Adrenal gland (tissue), 12 donors: ENCODE data around the gene PLGRKT. TPM values are rescaled to one million over a fixed set of nuclear protein-coding genes. Genes with fewer than 3 reads are reported as not detected.

Experiments
- DNase-seq, 7 donors: peaks; one replicate each; pipeline ENCODE4 v3.0.0-alpha.2; 2019 to 2020
- H3K27ac ChIP-seq, 5 donors: fragments of 200-600 bp; sonication (generic) in 4 of 5; 1 replicate in 3 of 5; 2 replicates in 2 of 5; pipeline versions ENCODE4 v1.5.1 to v1.8.0; 2016 to 2020; ENCODE audit warnings: mild to moderate bottlenecking in 1 of 5
- H3K27me3 ChIP-seq: fragments of 200-600 bp; 2 replicates; pipeline ENCODE4 v1.8.0; 2021
- H3K36me3 ChIP-seq, 2 donors: fragments of 200-600 bp; replicated peaks in 1 of 2; 1 replicate in 1 of 2; 2 replicates in 1 of 2; pipeline versions ENCODE4 v1.5.1 to v1.8.0; 2018 to 2022
- H3K4me1 ChIP-seq, 2 donors: fragments of 200-600 bp; replicated peaks in 1 of 2; 1 replicate in 1 of 2; 2 replicates in 1 of 2; pipeline versions ENCODE4 v1.5.1 to v1.8.0; 2018 to 2021
- H3K4me3 ChIP-seq, 4 donors: fragments of 200-600 bp; sonication (generic) in 3 of 4; one replicate each; pipeline ENCODE4 v1.5.1; 2016 to 2018
- H3K9me3 ChIP-seq, 3 donors: fragments of 200-600 bp; sonication (generic) in 1 of 3; replicated peaks in 1 of 3; 1 replicate in 2 of 3; 2 replicates in 1 of 3; pipeline versions ENCODE4 v1.5.1 to v1.8.0; 2016 to 2021
- POLR2A ChIP-seq, 2 donors: fragments of 450-650 bp; IDR thresholded peaks; one replicate each; pipeline ENCODE4 v1.6.1; 2017; ENCODE audit warnings: antibody characterized with exemption in 2 of 2, mild to moderate bottlenecking in 2 of 2, moderate library complexity in 1 of 2
- WGBS, 4 donors: extraction: QIAGEN DNeasy Blood & Tissue Kit in 2 of 4; methylation state at CpG; one replicate each; pipeline versions ENCODE4 v1.1.5 to v1.1.7; 2013 to 2017; 5-methylcytosine and 5-hydroxymethylcytosine counted together
- intact Hi-C, 2 donors: fragments of 100-400 bp; cut with DNase I; formaldehyde crosslinking; loops; one replicate each; pipeline versions ENCODE4 v1.14.1 to v1.15.0; 2022 to 2023
- polyA plus RNA-seq, 3 donors: library from polyadenylated mRNA; stranded (reverse); fragments of 200-250 nt in 2 of 3; fragments of 350-450 nt in 1 of 3; fragmentation: Illumina TruSeq in 1 of 3; extraction: RNeasy Lipid Tissue Mini Kit (QIAGEN cat#74804) in 1 of 3; gene quantifications; one replicate each; pipeline ENCODE4 v1.2.3, GENCODE V29; 2013 to 2014
- total RNA-seq, 9 donors: library from RNA; depleted of rRNA in 4 of 9; stranded (reverse); fragments of >200 nt in 4 of 9; fragments of 120-200 nt in 1 of 9; fragmentation: NEBNext Ultra II Directional in 1 of 9; extraction: Animal tissue kit (Norgen Biotek cat#: 25700) in 1 of 9; gene quantifications; one replicate each; pipeline versions ENCODE4 v1.1.0 to v1.2.4, GENCODE V29; 2013 to 2023
- TF ChIP-seq, protein P1 (sequence below), 6 experiments: fragments of 450-650 bp in 4 of 6; fragments of 200-600 bp in 2 of 6; sonication (generic) in 1 of 6; IDR thresholded peaks; 1 replicate in 5 of 6; 2 replicates in 1 of 6; pipeline versions ENCODE4 v1.5.1 to v1.8.0; 2016 to 2021; ENCODE audit warnings: antibody characterized with exemption in 6 of 6, mild to moderate bottlenecking in 2 of 6, moderate library complexity in 1 of 6
- donor health status: healthy with polysubstance abuse.
- donor health status: Bipolar disorder and iron deficiency.
- donor health status: DM: yes; HTN: yes; CAD: no.
- donor health status: DM: no; HTN: no; CAD: no.
- donor health status: DM: no; HTN: no; CAD: no.
- donor health status: DM: yes; HTN: yes; CAD: no.

Gene PLGRKT
- total and polyA plus RNA-seq, 12 donors, result 7.2 to 32.0 (median 20.7) TPM

DNA sequence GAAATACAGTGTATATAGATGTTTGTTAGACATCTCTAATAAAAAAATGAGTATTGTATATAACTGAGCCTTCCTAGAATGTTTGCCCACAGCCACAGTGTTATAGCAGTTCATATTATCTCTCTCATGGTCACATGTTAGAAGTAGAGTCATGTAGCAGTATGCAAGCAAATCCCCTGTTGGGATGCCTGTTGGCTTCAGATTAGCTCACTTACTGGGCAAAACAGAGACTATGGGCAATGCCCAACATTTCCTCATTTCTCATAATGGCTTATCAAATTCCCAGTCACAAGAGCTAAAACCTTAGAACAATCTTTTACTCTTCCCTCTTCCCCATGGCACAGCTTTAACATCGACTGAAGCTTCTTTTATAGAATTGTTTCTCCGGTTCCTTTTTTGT, 45.6 kb upstream of the PLGRKT start:
- no peak for DNase-seq
- 62 to 90% (median 77%) methylated on average over 2 of the region's 2 CpGs for WGBS, 4 donors
- Histone ChIP-seq H3K9me3 (no peaks in the 10 kb centered on the region), H3K4me3 (no peak overlapping the region), H3K27me3 (no peaks in the 10 kb centered on the region), H3K36me3 (no peaks in the 10 kb centered on the region), H3K4me1 (no peaks in the 10 kb centered on the region), H3K27ac (no peak overlapping the region)
- TF ChIP-seq POLR2A (IDR thresholded peaks at IDR 0.05), result no peak
- TF ChIP-seq, protein P1, sequence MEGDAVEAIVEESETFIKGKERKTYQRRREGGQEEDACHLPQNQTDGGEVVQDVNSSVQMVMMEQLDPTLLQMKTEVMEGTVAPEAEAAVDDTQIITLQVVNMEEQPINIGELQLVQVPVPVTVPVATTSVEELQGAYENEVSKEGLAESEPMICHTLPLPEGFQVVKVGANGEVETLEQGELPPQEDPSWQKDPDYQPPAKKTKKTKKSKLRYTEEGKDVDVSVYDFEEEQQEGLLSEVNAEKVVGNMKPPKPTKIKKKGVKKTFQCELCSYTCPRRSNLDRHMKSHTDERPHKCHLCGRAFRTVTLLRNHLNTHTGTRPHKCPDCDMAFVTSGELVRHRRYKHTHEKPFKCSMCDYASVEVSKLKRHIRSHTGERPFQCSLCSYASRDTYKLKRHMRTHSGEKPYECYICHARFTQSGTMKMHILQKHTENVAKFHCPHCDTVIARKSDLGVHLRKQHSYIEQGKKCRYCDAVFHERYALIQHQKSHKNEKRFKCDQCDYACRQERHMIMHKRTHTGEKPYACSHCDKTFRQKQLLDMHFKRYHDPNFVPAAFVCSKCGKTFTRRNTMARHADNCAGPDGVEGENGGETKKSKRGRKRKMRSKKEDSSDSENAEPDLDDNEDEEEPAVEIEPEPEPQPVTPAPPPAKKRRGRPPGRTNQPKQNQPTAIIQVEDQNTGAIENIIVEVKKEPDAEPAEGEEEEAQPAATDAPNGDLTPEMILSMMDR (IDR thresholded peaks at IDR 0.05), result no peak
- intact Hi-C loops, result no loop called here

DNA sequence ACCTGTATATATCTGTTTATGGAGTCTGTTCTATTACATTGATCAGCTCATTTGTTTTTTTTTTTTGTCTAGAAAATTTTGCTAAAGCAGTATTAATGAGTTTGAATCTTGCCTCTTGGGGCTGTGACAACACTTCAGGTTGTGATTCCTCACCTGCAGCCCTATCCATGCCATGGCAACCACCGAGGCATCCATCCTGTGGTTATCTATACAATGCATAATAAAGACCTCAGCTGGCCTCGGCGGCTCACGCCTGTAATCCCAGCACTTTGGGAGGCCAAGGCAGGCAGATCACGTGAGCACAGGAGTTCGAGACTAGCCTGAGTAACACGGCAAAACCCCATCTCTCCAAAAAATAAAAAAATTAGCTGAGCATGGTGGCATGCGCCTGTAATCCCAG, 44.5 kb upstream of the PLGRKT start:
- Histone ChIP-seq H3K9me3 (no peaks in the 10 kb centered on the region), H3K36me3 (no peaks in the 10 kb centered on the region), H3K27ac (no peak overlapping the region), H3K4me3 (no peak overlapping the region), H3K4me1 (no peaks in the 10 kb centered on the region), H3K27me3 (no peaks in the 10 kb centered on the region)
- WGBS, 4 donors, result 72 to 85% (median 80%) methylated on average over 6 to 8 of the region's 8 CpGs
- intact Hi-C loops, result no loop called here
- TF ChIP-seq, protein P1 (IDR thresholded peaks at IDR 0.05), result no peak
- TF ChIP-seq POLR2A (IDR thresholded peaks at IDR 0.05), result no peak
- no peak for DNase-seq

DNA sequence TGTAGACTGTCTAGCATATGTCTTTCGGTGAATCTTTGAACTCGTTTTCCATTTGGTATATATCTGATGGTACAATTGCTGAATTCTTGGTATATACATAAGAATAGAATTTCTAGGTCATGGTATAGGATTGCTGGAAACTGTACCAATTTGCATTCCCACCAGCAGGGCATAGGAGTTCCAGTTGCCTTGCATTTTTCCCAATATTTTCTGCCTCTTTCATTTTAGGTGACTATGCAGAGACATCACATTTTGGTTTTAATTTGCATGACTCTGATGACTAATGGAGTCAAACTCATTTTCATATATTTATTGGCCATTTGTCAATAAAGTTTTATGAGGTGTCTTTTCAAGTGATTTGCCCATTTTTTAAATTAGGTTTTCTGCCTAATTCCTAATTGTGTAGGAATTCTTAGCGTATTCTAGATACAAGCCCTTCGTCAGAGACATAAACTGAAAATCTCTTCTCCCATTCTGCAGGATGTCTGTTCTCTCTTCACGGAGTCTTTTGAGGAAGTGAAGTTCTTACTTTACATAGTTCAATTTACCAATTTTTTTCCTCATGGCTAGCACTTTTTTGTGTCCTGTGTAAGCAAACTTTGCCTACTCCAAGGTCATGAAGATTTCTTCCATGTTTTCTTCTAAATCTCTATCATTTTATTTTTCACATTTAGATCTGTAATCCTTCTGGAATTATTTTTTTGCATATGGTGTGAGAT, 43.8 kb upstream of the PLGRKT start:
- WGBS, 4 donors, result 75 to 85% (median 81%) methylated on average over 5 of the region's 5 CpGs
- intact Hi-C loops, result no loop called here
- no peaks in the 10 kb centered on the region for H3K36me3 ChIP-seq
- no peaks in the 10 kb centered on the region for H3K9me3 ChIP-seq
- TF ChIP-seq, protein P1 (IDR thresholded peaks at IDR 0.05), result no peak
- TF ChIP-seq POLR2A (IDR thresholded peaks at IDR 0.05), result no peak
- no peak overlapping the region for H3K27ac ChIP-seq
- no peak overlapping the region for H3K4me3 ChIP-seq
- no peaks in the 10 kb centered on the region for H3K27me3 ChIP-seq
- H3K4me1 ChIP-seq, result no peaks in the 10 kb centered on the region
- DNase-seq, result no peak

DNA sequence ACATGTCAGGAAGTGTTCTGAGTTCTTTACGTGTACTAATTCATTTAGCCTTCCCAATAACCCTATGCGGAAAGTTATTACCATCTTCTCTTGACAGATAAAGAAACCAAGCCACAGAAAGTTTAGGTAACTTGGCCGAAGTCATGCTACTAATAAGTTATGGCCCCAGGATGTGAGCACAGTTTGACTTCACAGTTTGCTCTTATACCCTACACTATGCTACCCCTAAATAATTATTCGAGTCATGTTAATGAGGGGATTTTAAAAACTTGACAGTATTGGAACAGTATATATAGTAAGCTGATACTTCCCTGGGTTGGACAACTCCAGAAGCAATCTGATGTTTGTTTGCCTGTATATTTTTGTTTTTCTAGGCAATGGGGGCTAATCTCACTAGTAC, 43.2 kb upstream of the PLGRKT start:
- Histone ChIP-seq H3K4me3 (no peak overlapping the region), H3K27ac (no peak overlapping the region), H3K9me3 (no peaks in the 10 kb centered on the region), H3K4me1 (no peaks in the 10 kb centered on the region), H3K27me3 (no peaks in the 10 kb centered on the region), H3K36me3 (no peaks in the 10 kb centered on the region)
- DNase-seq, result no peak
- intact Hi-C loops, result no loop called here
- WGBS, 4 donors, result 82 to 86% (median 84%) methylated on average over 4 of the region's 4 CpGs
- no peak for TF ChIP-seq POLR2A (IDR thresholded peaks at IDR 0.05)
- TF ChIP-seq, protein P1 (IDR thresholded peaks at IDR 0.05), result no peak
